Loucy (cell line): ENCODE measurements around the gene NUDT4.

Experiments
- CTCF ChIP-seq: fragments of 200-600 bp; sonication (generic); conservative IDR thresholded peaks from 2 replicates; pipeline ENCODE4 v1.5.1; 2014; ENCODE audit warnings: mild to moderate bottlenecking, antibody characterized with exemption, low read length
- EZH2phosphoT487 ChIP-seq: fragments of 200-600 bp; IDR thresholded peaks from 2 replicates; pipeline ENCODE4 v1.6.1; 2018; ENCODE audit warnings: antibody characterized with exemption, mild to moderate bottlenecking, moderate library complexity, borderline replicate concordance

- no peak for TF ChIP-seq CTCF
- TF ChIP-seq EZH2phosphoT487, result no peak
Measured at GRCh38 chr12:93440043-93440835, 62.5 kb downstream of the NUDT4 start.
